MCF 10A (cell line): Measurements from ENCODE around the gene TTI1. TPM values are rescaled to one million over a fixed set of nuclear protein-coding genes. Genes with fewer than 3 reads are reported as not detected.

Experiments used
- BruUV-seq: library from RNA; stranded (reverse); fragments of 400-500 nt; replicated peaks from 2 replicates; lab custom pipeline; 2021; lab: Mats Ljungman, UMichigan
- CTCF ChIA-PET: fragments of 300-600 bp; sonication (Branson Sonifier 250); formaldehyde crosslinking; extraction: SDS; loops from one replicate; lab custom pipeline; 2021; ENCODE audit warnings: antibody characterized with exemption, inconsistent platforms; lab: Yijun Ruan, JAX
- POLR2A ChIA-PET: fragments of 300-600, 350-650 bp; sonication (Branson Sonifier 250); formaldehyde crosslinking; extraction: SDS; loops from one replicate; lab custom pipeline; 2020; ENCODE audit warnings: antibody characterized with exemption, inconsistent platforms; lab: Yijun Ruan, JAX
- DNase-seq: peaks from one replicate; pipeline ENCODE4 v3.0.0-alpha.2; 2018; ENCODE audit not compliant: unreplicated experiment
- H3K27ac Mint-ChIP-seq: one replicate; pipeline ENCODE4 v1.8.0; 2022; ENCODE audit warnings: mild to moderate bottlenecking, low read depth, mixed read lengths; ENCODE audit not compliant: unreplicated experiment
- H3K27me3 Mint-ChIP-seq: one replicate; pipeline ENCODE4 v1.8.0; 2022; ENCODE audit warnings: mixed read lengths; ENCODE audit not compliant: insufficient read depth, unreplicated experiment
- H3K36me3 Mint-ChIP-seq: one replicate; pipeline ENCODE4 v1.8.0; 2022; ENCODE audit warnings: mild to moderate bottlenecking, moderate library complexity, mixed read lengths; ENCODE audit not compliant: insufficient read depth, unreplicated experiment
- H3K4me1 Mint-ChIP-seq: one replicate; pipeline ENCODE4 v1.8.0; 2022; ENCODE audit warnings: mixed read lengths; ENCODE audit not compliant: insufficient read depth, unreplicated experiment
- H3K4me3 Mint-ChIP-seq: one replicate; pipeline ENCODE4 v1.8.0; 2022; ENCODE audit warnings: mild to moderate bottlenecking, moderate library complexity, mixed read lengths; ENCODE audit not compliant: unreplicated experiment
- H3K9me3 Mint-ChIP-seq: one replicate; pipeline ENCODE4 v1.8.0; 2022; ENCODE audit warnings: mixed read lengths; ENCODE audit not compliant: unreplicated experiment
- intact Hi-C: fragments of 100-400 bp; cut with micrococcal nuclease; formaldehyde crosslinking; loops from 2 replicates; pipeline ENCODE4 v1.14.1; 2022
- total RNA-seq: library from RNA; stranded (reverse); gene quantifications from 2 replicates; pipeline ENCODE4 v1.2.3, GENCODE V29; 2022
- TF ChIP-seq, protein P1 (sequence below): fragments of 200-600 bp; IDR thresholded peaks from one replicate; pipeline ENCODE4 v1.8.0; 2022; ENCODE audit warnings: antibody characterized with exemption, mild to moderate bottlenecking; ENCODE audit not compliant: unreplicated experiment

Gene TTI1
- total RNA-seq, 1 experiment from 2014 or later, result 17.1 TPM

DNA sequence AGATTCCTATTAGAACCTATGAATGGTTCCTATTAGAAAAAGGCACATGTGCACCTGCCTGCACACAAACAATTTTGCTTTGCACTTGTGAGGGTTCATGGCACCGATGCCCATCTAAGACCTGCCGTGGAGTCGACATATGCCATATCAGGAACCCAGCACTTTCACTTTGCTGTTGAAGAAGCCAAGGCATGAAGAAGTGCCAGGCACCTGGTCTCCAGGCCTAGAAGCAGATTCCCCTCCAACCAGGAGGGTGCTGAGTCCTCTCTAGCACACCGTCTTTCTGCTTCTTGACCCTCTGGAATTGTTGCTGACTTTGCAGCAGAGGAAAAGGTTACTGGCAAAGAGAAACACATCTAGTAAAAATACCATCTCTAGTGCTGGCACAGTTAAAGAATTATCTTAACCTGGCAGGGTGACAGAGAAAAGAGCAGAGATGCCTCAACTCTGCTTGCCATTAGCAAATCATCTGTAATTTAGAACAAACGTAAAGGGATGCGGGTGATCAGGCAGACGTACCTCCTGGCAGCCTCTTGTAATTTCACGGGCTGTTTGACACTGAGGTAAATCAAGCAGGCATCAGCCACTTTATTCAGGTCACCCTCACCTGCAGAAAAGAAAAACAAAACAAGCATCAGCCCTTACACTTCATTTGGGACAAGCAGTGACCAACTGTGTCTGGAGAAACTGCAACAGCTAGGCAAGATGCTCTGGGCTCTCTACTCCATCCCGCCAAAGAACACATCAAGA is 37.2 kb downstream of the TTI1 start:
- no peaks in the 10 kb centered on the region for H3K9me3 Mint-ChIP-seq
- ChIA-PET POLR2A (interaction anchor here (0.6 to 6.7 kb wide), 12 partner anchors 10 to 1581 kb away, joined by 3 to 67 read pairs (median 3); partner anchors contain the start of genes MROH8, RALGAPB, RPN2 and RPRD1B), CTCF (interaction anchor here (0.6 to 2.7 kb wide), 9 partner anchors 16 to 719 kb away, joined by 3 to 35 read pairs (median 3); no protein-coding TSS in a partner anchor)
- H3K4me3 Mint-ChIP-seq, result no peak overlapping the region
- TF ChIP-seq, protein P1, sequence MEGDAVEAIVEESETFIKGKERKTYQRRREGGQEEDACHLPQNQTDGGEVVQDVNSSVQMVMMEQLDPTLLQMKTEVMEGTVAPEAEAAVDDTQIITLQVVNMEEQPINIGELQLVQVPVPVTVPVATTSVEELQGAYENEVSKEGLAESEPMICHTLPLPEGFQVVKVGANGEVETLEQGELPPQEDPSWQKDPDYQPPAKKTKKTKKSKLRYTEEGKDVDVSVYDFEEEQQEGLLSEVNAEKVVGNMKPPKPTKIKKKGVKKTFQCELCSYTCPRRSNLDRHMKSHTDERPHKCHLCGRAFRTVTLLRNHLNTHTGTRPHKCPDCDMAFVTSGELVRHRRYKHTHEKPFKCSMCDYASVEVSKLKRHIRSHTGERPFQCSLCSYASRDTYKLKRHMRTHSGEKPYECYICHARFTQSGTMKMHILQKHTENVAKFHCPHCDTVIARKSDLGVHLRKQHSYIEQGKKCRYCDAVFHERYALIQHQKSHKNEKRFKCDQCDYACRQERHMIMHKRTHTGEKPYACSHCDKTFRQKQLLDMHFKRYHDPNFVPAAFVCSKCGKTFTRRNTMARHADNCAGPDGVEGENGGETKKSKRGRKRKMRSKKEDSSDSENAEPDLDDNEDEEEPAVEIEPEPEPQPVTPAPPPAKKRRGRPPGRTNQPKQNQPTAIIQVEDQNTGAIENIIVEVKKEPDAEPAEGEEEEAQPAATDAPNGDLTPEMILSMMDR, result no peak
- peaks cover 37% of the 10 kb centered on the region for H3K4me1 Mint-ChIP-seq
- no peak for DNase-seq
- H3K27ac Mint-ChIP-seq, result peak overlapping the region; percentile 52
- no TSS peak for BruUV-seq
- peaks cover 45% of the 10 kb centered on the region for H3K36me3 Mint-ChIP-seq
- intact Hi-C loops, result no loop called here
- H3K27me3 Mint-ChIP-seq, result no peaks in the 10 kb centered on the region

DNA sequence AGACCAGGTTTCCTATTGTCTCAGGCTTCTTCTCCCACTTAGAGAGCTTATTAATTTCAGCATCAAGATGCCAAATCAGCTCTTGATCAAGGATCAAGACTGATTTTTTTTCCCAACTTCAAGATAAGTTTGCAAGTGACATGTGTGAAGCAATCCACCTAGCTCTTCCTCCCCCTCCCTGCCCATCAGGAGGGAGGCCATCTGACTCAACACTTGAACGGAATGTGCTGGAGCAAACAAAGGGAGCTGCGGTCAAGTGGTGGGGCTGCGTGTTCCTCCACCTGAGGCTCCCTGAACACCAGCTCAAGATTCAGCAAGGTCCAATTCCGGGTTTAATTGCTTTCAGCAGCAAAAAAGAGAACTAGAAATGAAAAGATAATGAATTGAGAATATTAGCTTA is 38.7 kb downstream of the TTI1 start:
- Mint-ChIP-seq H3K27ac (peak overlapping the region; percentile 52), H3K4me3 (peak overlapping the region; percentile 57), H3K4me1 (peaks cover 52% of the 10 kb centered on the region), H3K27me3 (no peaks in the 10 kb centered on the region), H3K36me3 (peaks cover 37% of the 10 kb centered on the region), H3K9me3 (no peaks in the 10 kb centered on the region)
- intact Hi-C loops, result loop anchor here (5.0 kb wide), 1 partner anchor 38 kb away; the partner anchor contains the start of genes RPRD1B and TTI1
- TF ChIP-seq, protein P1, result no peak
- BruUV-seq, result no TSS peak
- ChIA-PET POLR2A (interaction anchor here (0.5 to 6.7 kb wide), 28 partner anchors 8 to 687 kb away, joined by 3 to 67 read pairs (median 4); partner anchors contain the start of genes CTNNBL1, RPRD1B, TTI1 and VSTM2L), CTCF (interaction anchor here (0.6 to 3.9 kb wide), 17 partner anchors 10 to 445 kb away, joined by 3 to 35 read pairs (median 4); partner anchors contain the start of gene VSTM2L)
- DNase-seq, result peak; percentile 92

- H3K27ac Mint-ChIP-seq, result peak overlapping the region; percentile 83
Measured at GRCh38 chr20:37992802-37993409, 40.4 kb downstream of the TTI1 start.

More at GRCh38 chr20:37992802-37993409, 40.4 kb downstream of the TTI1 start:
- Mint-ChIP-seq H3K9me3 (no peaks in the 10 kb centered on the region), H3K4me3 (no peak overlapping the region), H3K36me3 (peaks cover 36% of the 10 kb centered on the region), H3K27me3 (no peaks in the 10 kb centered on the region), H3K4me1 (peaks cover 66% of the 10 kb centered on the region)
- no TSS peak for BruUV-seq
- DNase-seq, result peak; percentile 86
- intact Hi-C loops, result loop anchor here (1.0 to 5.0 kb wide), 3 partner anchors 39 to 428 kb away; partner anchors contain the start of genes RPRD1B and TTI1
- TF ChIP-seq, protein P1, result peak; percentile 79
- ChIA-PET POLR2A (interaction anchor here (0.7 to 6.7 kb wide), 10 partner anchors 12 to 428 kb away, joined by 3 to 67 read pairs (median 4); partner anchors contain the start of genes RPRD1B and TTI1), CTCF (interaction anchor here (0.6 to 3.9 kb wide), 20 partner anchors 9 to 801 kb away, joined by 3 to 25 read pairs (median 4); partner anchors contain the start of gene VSTM2L)
